Measurements from ENCODE around the gene SSUH2. TPM values are rescaled to one million over a fixed set of nuclear protein-coding genes. Genes with fewer than 3 reads are reported as not detected.
A peak's percentile ranks its signal among the peaks of the same experiment; 100 is the strongest.
"Not testable (repeated sequence)": the region's sequence is repeated elsewhere in the genome, so short reads cannot be mapped to it uniquely, and the experiment has no call there.

SSUH2 gene
- total and polyA plus RNA-seq, 2 of the 13 experiments (the other 11 are each of a cell fraction or from before 2014, with no cell fraction given): 38.1 to 136 TPM

DNA sequence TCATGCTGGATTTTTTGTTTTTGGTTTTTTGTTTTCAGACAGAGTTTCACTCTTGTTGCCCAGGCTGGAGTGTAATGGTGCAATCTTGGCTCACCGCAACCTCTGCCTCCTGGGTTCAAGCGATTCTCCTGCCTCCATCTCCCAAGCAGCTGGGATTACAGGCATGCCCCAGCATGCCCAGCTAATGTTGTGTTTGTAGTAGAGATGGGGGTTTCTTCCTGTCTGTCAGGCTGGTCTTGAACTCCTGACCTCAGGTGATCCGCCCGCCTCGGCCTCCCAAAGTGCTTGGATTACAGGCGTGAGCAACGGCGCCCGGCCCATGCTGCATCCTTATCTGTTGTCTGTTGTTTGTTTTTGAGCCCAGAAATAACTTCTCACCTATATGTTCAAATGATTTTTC lies 46.7 kb upstream of the SSUH2 start:
- H4K20me1 ChIP-seq (ENCODE audit: insufficient read depth, low read length); ATAC-seq; H3K4me2 ChIP-seq (ENCODE audit: low read depth, low read length); DNase-seq (ENCODE audit: low spot score); H3K9me3 ChIP-seq (ENCODE audit: low read length); H3K36me3 ChIP-seq (replicated peaks in 1 of 2; ENCODE audit: control insufficient read depth in 1 of 2, insufficient read depth in 2 of 2, low read length in 2 of 2); in situ Hi-C loops (cut with HindIII; ENCODE audit: extremely low pct_ligation_motif_present, low pct_unique_long_range_greater_than_20kb); H3K27ac ChIP-seq (ENCODE audit: extremely low read length, insufficient read depth, low read length); H3K27me3 ChIP-seq (ENCODE audit: control insufficient read depth in 1 of 2, insufficient read depth in 2 of 2, low read length in 2 of 2); FAIRE-seq; BruUV-seq (replicated peaks); H3K4me3 ChIP-seq (replicated peaks in 1 of 3; ENCODE audit: insufficient read depth in 1 of 3, low read depth in 2 of 3, low read length in 3 of 3); CTCF ChIA-PET (ENCODE audit: low intra/inter-chr PET ratio, low total read pairs); H3K79me2 ChIP-seq (ENCODE audit: insufficient read depth, low read length); POLR2A ChIA-PET; intact Hi-C loops (cut with micrococcal nuclease; ENCODE audit: unreplicated experiment); H3K9ac ChIP-seq (ENCODE audit: insufficient read depth, low read depth, low read length); H2AFZ ChIP-seq (ENCODE audit: low read length): not testable (repeated sequence)
- TF ChIP-seq TP53 (CRISPR knock-in tag; conservative IDR thresholded peaks at IDR 0.05) (peak; percentile 97), RARA (CRISPR knock-in tag; IDR thresholded peaks at IDR 0.05) (peak; percentile 57)
- 34% methylated on average over 9 of the region's 9 CpGs for WGBS (ENCODE audit: low lambda C conversion rate)
- H3K4me1 ChIP-seq (ENCODE audit: insufficient read depth, low read length): peaks cover 12% of the 10 kb centered on the region; the same call in 1 of the 2 replicates

DNA sequence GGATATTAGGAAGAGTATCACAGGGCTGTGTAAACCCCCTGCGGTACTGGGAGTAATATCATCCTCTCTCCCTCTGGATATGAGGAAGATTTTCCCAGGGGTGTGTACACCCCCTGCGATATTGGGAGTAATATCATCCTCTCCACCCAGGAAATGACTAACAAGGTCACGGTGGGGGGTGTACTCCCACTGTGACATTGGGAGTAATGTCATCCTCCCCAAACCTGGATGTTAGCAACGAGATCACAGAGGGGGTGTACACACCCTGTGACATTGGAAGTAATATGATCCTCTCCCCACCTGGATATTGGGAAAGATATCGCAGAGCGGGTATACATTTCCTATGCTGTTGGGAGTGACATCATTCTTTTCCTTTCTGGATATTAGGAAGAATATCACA lies 40.4 kb upstream of the SSUH2 start:
- 69% methylated on average over 6 of the region's 6 CpGs for WGBS (ENCODE audit: low lambda C conversion rate)
- H3K79me2 ChIP-seq (ENCODE audit: insufficient read depth, low read length); H2AFZ ChIP-seq (ENCODE audit: low read length); intact Hi-C loops (cut with micrococcal nuclease; ENCODE audit: unreplicated experiment); H3K4me3 ChIP-seq (replicated peaks in 1 of 3; ENCODE audit: insufficient read depth in 1 of 3, low read depth in 2 of 3, low read length in 3 of 3); POLR2A ChIA-PET; ATAC-seq; H3K4me2 ChIP-seq (ENCODE audit: low read depth, low read length); H3K27ac ChIP-seq (ENCODE audit: extremely low read length, insufficient read depth, low read length); H3K27me3 ChIP-seq (ENCODE audit: control insufficient read depth in 1 of 2, insufficient read depth in 2 of 2, low read length in 2 of 2); FAIRE-seq; DNase-seq (ENCODE audit: low spot score); H3K9me3 ChIP-seq (ENCODE audit: low read length); H4K20me1 ChIP-seq (ENCODE audit: insufficient read depth, low read length); in situ Hi-C loops (cut with HindIII; ENCODE audit: extremely low pct_ligation_motif_present, low pct_unique_long_range_greater_than_20kb); H3K9ac ChIP-seq (ENCODE audit: insufficient read depth, low read depth, low read length); BruUV-seq (replicated peaks); CTCF ChIA-PET (ENCODE audit: low intra/inter-chr PET ratio, low total read pairs); H3K36me3 ChIP-seq (replicated peaks in 1 of 2; ENCODE audit: control insufficient read depth in 1 of 2, insufficient read depth in 2 of 2, low read length in 2 of 2); TF ChIP-seq ATF7 (CRISPR knock-in tag; IDR thresholded peaks at IDR 0.05): not testable (repeated sequence)
- peaks cover 28% of the 10 kb centered on the region for H3K4me1 ChIP-seq (ENCODE audit: insufficient read depth, low read length)
- TF ChIP-seq ATF7 (IDR thresholded peaks at IDR 0.05): peak; percentile 7; the same call in 1 of the 2 replicates

All from HepG2 (cell line).